Measurements from ENCODE around the gene GABRA4. TPM values are rescaled to one million over a fixed set of nuclear protein-coding genes. Genes with fewer than 3 reads are reported as not detected.

The GABRA4 gene
- total RNA-seq, 1 experiment from 2014 or later, result not detected

- CTCF ChIA-PET, result interaction anchor here (0.5 kb wide), 1 partner anchor 20 kb away, joined by 5 read pairs; no protein-coding TSS in a partner anchor
- no peaks in the 10 kb centered on the region for H3K4me1 Mint-ChIP-seq (ENCODE audit: insufficient read depth, unreplicated experiment)
- H3K36me3 Mint-ChIP-seq (ENCODE audit: insufficient read depth, unreplicated experiment), result no peaks in the 10 kb centered on the region
- no peak for TF ChIP-seq CTCF (IDR thresholded peaks at IDR 0.05; ENCODE audit: unreplicated experiment)
- no peak overlapping the region for H3K4me3 Mint-ChIP-seq (ENCODE audit: unreplicated experiment)
- H3K9me3 Mint-ChIP-seq (ENCODE audit: unreplicated experiment), result no peaks in the 10 kb centered on the region
- POLR2A ChIA-PET, result interaction anchor here (0.5 to 1.6 kb wide), 2 partner anchors 22 to 883 kb away, joined by 3 to 4 read pairs; no protein-coding TSS in a partner anchor
- intact Hi-C loops (cut with micrococcal nuclease), result no loop called here
- no peak for DNase-seq (ENCODE audit: unreplicated experiment)
- H3K27me3 Mint-ChIP-seq (ENCODE audit: insufficient read depth, unreplicated experiment), result peaks cover 85% of the 10 kb centered on the region
- BruUV-seq (replicated peaks), result no TSS peak
- H3K27ac Mint-ChIP-seq (ENCODE audit: low read depth, unreplicated experiment), result no peak overlapping the region
Measured at GRCh38 chr4:46979726-46980125, 13.7 kb downstream of the GABRA4 start.

GRCh38 chr4:46979283-46979682 is 14.1 kb downstream of the GABRA4 start:
- ChIA-PET CTCF (interaction anchor here (0.5 kb wide), 1 partner anchor 20 kb away, joined by 5 read pairs; no protein-coding TSS in a partner anchor), POLR2A (interaction anchor here (0.5 to 1.6 kb wide), 3 partner anchors 21 to 882 kb away, joined by 3 to 4 read pairs (median 3); no protein-coding TSS in a partner anchor)
- Mint-ChIP-seq H3K4me1 (ENCODE audit: insufficient read depth, unreplicated experiment) (no peaks in the 10 kb centered on the region), H3K27ac (ENCODE audit: low read depth, unreplicated experiment) (no peak overlapping the region), H3K4me3 (ENCODE audit: unreplicated experiment) (no peak overlapping the region), H3K27me3 (ENCODE audit: insufficient read depth, unreplicated experiment) (peaks cover 90% of the 10 kb centered on the region), H3K36me3 (ENCODE audit: insufficient read depth, unreplicated experiment) (no peaks in the 10 kb centered on the region), H3K9me3 (ENCODE audit: unreplicated experiment) (no peaks in the 10 kb centered on the region)
- intact Hi-C loops (cut with micrococcal nuclease), result no loop called here
- DNase-seq (ENCODE audit: unreplicated experiment), result no peak
- no peak for TF ChIP-seq CTCF (IDR thresholded peaks at IDR 0.05; ENCODE audit: unreplicated experiment)
- BruUV-seq (replicated peaks), result no TSS peak

GRCh38 chr4:46977245-46977644 is 16.1 kb downstream of the GABRA4 start:
- Mint-ChIP-seq H3K27me3 (ENCODE audit: insufficient read depth, unreplicated experiment) (peaks cover 93% of the 10 kb centered on the region), H3K9me3 (ENCODE audit: unreplicated experiment) (no peaks in the 10 kb centered on the region), H3K36me3 (ENCODE audit: insufficient read depth, unreplicated experiment) (no peaks in the 10 kb centered on the region), H3K27ac (ENCODE audit: low read depth, unreplicated experiment) (no peak overlapping the region), H3K4me3 (ENCODE audit: unreplicated experiment) (no peak overlapping the region), H3K4me1 (ENCODE audit: insufficient read depth, unreplicated experiment) (no peaks in the 10 kb centered on the region)
- CTCF ChIA-PET, result no interaction called here
- no peak for DNase-seq (ENCODE audit: unreplicated experiment)
- no peak for TF ChIP-seq CTCF (IDR thresholded peaks at IDR 0.05; ENCODE audit: unreplicated experiment)
- no TSS peak for BruUV-seq (replicated peaks)
- intact Hi-C loops (cut with micrococcal nuclease), result no loop called here
- POLR2A ChIA-PET, result no interaction called here

- TF ChIP-seq CTCF (IDR thresholded peaks at IDR 0.05; ENCODE audit: unreplicated experiment), result no peak
- H3K36me3 Mint-ChIP-seq (ENCODE audit: insufficient read depth, unreplicated experiment), result no peaks in the 10 kb centered on the region
- no peaks in the 10 kb centered on the region for H3K9me3 Mint-ChIP-seq (ENCODE audit: unreplicated experiment)
- no TSS peak for BruUV-seq (replicated peaks)
- ChIA-PET POLR2A (no interaction called here), CTCF (interaction anchor here (0.9 to 1.1 kb wide), 2 partner anchors 155 to 674 kb away, joined by 3 to 6 read pairs; no protein-coding TSS in a partner anchor)
- H3K27ac Mint-ChIP-seq (ENCODE audit: low read depth, unreplicated experiment), result no peak overlapping the region
- peak; percentile 36 for DNase-seq (ENCODE audit: unreplicated experiment)
- H3K4me3 Mint-ChIP-seq (ENCODE audit: unreplicated experiment), result no peak overlapping the region
- peaks cover 93% of the 10 kb centered on the region for H3K27me3 Mint-ChIP-seq (ENCODE audit: insufficient read depth, unreplicated experiment)
- H3K4me1 Mint-ChIP-seq (ENCODE audit: insufficient read depth, unreplicated experiment), result no peaks in the 10 kb centered on the region
- intact Hi-C loops (cut with micrococcal nuclease), result no loop called here
Measured at GRCh38 chr4:46975812-46976553, 17.4 kb downstream of the GABRA4 start.

Measured in MCF 10A (cell line).